Stimulated activated CD4-positive, alpha-beta T cell treated with anti-CD3 and anti-CD28 coated beads, Interleukin-1b, Interleukin-23, amount 100 ng/mL, for 24 hours (primary cell): Measurements from ENCODE around the gene MAMLD1.
"Not testable (repeated sequence)": the region's sequence is repeated elsewhere in the genome, so short reads cannot be mapped to it uniquely, and the experiment has no call there.

ENCODE experiments used
- DNase-seq, 4 experiments: peaks; one replicate each; pipeline ENCODE4 v3.0.0-alpha.2; 2020; ENCODE audit warnings: low read depth in 4 of 4, low spot score in 1 of 4

Gene MAMLD1

DNA sequence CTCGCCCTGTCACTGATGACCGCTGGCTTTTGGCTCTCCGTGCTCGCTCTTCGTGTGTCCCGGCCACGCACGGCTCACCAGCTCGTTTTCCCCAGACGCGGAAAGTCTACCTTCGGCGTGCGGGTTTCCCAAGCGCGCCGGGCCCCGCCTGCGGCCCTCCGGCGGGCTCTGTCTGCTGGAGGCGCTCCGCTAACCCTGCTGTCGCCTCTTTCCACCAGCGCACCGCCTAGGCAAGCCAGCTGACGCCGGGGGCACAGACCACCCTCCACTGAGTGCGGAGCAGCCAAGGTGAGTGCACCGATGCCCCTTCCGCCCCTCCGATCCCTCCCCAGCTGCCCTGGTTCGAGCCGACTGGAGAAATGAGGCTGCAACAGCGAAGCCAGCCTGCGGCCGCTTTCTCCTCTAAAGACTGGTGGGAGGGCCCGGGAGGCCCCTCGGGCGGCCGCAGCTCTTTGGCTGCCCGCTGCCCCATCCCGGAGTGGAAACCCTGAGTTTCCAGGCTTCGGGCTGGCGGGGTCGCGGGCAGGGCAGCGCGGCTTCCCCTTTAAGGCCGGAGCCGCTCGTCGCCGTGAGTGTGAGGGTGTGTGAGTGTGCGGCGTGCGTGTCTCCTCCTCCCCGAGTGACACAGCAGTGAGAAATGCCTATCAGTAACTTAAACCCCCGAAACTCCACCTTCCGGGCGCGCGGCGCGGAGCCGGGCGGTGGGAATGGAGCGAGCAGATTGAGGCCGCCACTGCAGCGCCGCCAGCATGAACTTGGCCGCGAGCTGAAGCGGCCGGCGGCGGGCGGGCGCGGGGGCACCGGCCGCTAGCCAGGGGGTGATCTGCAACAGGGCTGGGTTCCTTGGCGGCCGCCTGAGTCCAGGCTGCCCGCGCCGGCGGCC is at the start of gene MAMLD1:
Gene MAMLD1 (plus strand): TSS at position 719 of the 883 bp plus-strand sequence. CDS start 82,200 bp downstream, outside the sequence.
- DNase-seq, result no peak

- DNase-seq, result no peak
Observed at GRCh38 chrX:150313514-150313913, 49.6 kb upstream of the MAMLD1 start.

- DNase-seq, result no peak
Observed at GRCh38 chrX:150314186-150314585, 48.9 kb upstream of the MAMLD1 start.

DNA sequence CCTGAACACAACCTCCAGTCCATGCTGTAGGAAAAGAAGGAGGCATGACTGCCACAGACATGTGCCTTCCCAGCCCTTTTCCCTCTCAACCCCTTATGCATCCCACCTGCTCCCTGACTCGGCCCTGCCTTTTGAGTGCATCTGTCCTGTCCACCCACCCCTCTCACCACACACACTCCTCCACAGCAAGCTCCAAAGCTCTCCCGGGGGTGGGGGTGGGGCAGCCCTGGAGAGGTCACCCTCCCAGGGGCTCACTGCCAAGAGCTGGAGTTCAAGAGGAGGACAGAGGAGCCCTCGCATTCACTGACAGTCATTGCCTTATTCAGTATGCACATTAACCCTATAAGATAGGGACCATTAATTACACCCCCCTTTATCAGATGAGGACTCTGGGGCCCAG is 46.6 kb upstream of the MAMLD1 start:
- no peak for DNase-seq

- DNase-seq, result no peak
Observed at GRCh38 chrX:150323020-150323419, 40.1 kb upstream of the MAMLD1 start.

- DNase-seq, result no peak
Observed at GRCh38 chrX:150324035-150324728, 38.9 kb upstream of the MAMLD1 start.

DNA sequence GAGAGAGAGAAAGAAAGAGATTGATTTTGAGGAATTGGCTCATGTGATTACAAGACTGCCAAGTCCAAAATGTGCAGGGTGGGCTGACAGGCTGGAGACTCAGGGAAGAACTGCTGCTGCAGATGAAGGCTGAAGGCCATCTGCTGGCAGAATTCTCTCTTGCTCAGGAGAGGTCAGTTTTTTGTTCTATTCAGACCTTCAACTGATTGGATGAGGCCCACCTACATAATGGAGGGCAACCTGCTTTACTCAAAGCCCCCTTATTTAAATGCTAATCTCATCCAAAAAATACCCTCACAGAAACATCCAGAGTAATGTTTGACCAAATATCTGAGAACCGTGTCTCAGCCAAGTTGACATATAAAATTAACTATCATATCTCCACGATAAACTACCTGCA is 38.2 kb upstream of the MAMLD1 start:
- no peak for DNase-seq

- no peak for DNase-seq
Observed at GRCh38 chrX:150326541-150327247, 36.4 kb upstream of the MAMLD1 start.

DNA sequence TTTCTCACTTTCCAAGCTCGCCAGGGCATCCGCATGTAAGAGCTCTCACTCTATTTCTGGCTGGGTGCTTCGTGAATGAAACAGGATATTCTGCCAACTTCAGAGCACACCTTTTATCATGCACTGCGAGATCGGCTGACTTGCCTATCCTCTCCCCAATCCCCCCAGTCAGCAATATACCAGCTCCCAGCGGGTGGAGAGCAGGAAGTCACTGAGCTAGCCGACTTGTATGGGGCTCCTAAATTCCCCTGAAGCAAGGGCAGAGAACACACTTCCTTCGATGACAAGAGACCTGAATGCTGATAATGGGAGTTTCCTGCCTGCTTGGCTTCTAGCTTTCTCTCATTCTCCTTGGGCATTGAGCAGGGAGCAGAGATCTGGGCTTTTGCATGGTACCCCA is 33.8 kb upstream of the MAMLD1 start:
- DNase-seq, result no peak

DNA sequence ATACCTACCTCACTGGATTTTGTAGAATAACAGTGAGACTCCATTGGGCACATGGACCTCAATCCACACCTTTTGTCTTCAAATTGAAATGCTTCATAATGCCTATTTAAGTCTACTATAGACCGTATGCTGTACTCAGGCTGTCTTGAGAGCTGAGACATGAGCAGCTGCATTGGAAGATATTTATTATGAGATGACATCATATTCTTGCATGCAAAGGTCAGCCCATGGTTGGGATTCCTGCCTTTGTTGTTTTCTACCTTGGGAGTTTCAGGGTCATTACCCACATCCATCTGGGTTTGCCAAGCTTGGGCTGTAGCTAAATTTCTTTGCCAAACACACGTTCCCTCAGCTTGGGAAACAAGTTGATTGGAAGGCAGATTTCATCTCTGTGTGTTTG is 33.2 kb upstream of the MAMLD1 start:
- no peak for DNase-seq

- no peak for DNase-seq
Observed at GRCh38 chrX:150332023-150332422, 31.1 kb upstream of the MAMLD1 start.

DNA sequence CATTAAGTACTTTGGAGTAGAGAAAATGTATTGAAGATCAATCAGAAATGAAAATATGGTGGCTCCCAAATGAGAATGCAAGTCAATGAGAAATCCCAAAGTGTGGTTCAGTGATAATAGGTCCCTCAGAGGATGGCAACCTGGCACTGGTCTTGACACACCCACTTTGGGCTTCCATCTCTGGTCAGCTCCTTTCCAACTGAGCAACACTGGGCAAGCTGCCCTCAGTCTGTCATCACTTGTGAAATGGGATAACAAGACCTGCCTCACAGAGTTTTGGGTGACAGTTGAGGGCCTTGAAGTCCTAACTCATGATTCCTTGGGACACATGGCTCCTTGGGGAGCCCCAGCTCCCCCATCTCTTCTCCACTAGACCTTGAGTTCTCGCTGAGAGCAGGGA is 29.0 kb upstream of the MAMLD1 start:
- no peak for DNase-seq

DNA sequence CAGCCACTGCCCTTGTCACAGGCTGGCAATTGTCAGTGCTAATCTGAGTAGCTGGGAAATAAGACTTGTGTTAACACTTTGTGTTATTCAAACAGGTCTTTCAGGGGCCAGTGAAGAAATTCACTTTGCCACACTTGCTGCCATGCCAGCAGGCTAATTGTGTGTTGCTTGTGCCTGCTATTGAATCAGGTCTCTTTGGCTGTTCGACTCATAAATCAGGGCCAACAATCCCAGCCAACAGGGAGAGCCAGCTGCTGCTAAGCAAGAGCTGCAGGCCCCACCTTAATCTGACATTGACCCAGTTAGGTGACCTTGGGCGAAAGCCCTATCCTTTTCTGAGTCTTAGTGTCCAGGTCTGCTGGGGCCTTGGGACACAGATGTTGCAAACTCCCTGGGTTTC is 28.1 kb upstream of the MAMLD1 start:
- no peak for DNase-seq

DNA sequence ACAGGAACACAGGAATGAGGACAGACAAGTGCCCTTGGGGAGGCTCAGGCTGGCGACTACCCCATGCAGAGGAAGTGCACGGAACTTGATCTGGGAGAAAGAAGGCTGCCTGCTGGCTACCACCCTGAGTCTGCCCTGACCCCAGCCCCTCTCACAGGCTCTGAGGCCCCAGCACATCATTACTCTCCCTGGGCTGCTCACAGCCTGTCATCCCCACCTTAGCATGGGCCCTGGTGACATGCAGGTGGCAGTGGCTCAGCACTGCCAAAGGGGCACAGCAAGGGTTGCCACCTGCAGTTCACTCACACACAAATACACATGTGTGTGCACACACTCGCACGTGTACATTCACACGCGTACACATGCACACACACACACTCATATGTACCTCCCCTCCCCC is 26.1 kb upstream of the MAMLD1 start:
- no peak for DNase-seq

DNA sequence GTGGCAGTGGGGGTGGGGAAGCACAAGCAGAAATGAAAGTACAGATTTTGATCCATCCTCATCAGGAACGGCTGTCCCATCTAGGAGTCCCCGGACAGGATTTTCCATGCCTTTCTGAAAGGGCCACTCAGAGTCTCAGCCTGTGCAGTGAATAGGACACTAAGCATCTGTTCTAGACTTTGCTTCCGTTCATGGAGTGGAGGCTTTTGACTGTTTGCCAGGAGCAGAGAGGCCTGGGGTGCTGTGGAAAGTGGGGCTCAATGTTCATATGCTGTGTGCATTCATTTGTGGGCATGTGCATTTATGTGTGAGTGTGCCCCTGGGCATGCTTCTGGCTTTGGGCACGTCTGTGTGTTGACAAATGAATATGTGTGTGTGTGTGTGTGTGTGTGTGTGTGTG is 25.6 kb upstream of the MAMLD1 start:
- no peak for DNase-seq

- no peak for DNase-seq
Observed at GRCh38 chrX:150338615-150339014, 24.5 kb upstream of the MAMLD1 start.

DNA sequence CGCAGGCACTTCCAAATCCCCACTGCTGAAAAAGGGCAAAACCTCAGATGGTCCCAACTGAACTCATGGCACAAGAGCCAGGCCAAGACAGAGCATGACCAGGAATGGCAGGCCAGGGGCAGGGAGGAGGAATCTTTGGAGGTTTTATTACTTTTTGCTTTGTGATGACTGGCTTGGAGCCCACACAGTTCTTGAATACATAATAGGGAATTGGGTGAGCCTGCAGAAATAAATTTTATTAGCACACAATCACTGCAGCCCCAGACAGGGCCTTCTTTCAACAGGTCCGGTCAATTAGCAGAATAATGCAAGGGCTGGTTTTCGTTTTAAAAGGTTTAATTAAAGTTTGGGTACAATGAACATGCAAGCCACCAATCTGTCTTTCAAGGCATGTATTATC is 23.4 kb upstream of the MAMLD1 start:
- no peak for DNase-seq

- not testable (repeated sequence) for DNase-seq
Observed at GRCh38 chrX:150340326-150340725, 22.8 kb upstream of the MAMLD1 start.

- no peak for DNase-seq
Observed at GRCh38 chrX:150347471-150347870, 15.6 kb upstream of the MAMLD1 start.

DNA sequence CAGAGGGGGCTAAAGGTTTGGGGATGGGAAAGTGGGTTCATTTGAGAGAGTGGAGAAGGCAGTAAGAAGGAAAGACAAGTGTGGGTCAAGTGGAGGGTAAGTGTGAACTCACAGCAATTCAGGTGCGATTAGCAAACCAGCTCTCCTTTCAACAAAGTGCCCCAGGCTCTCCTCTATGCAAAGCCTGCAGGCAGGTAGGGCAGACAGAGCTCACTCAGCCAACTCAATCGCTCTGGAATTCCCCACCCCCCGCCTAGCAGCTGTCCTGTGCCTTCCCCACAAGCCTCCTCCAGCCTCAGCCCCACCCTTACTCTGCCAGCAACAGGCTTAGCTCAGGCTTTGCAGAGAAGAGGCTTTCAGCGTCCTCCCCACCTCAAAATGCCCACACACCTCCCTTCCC is 14.8 kb upstream of the MAMLD1 start:
- no peak for DNase-seq

DNA sequence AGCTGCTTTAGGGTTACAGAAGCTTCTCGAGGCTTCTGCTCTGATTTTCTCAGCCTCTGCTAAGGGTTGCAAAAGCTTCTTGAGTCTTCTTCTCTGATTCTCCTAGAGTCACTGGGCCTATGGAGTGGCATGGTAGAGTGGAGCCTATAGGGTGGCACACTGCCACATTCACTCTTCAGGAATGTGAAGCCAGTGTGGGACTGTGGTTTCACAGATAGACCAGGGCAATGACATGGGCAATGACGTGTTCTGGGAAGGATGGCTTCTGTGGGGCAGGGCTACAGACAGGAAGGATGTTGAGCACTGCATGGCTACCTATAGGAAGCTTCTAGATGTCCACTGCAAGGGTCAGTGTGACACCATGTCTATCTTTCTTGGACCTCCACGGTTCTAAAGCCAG is 11.0 kb upstream of the MAMLD1 start:
- no peak for DNase-seq

DNA sequence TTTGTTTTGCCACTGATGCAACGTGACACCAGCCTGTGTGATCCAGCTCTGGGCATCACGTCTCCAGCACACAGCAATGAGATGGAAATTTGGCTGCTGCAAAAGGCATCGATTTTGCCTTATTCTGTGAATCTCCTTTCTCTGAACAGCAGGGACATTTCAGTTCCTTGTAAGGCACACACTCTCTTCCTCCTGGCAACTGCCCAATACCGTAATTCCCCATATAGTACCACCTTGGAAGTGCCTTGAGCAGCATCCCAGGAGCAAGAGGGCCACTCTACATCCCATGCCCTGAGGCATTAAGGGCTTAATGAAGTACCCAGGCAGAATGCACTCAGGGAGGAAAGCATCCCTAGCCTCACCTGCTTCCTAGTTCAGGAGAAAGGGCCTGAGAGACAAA is 10.5 kb upstream of the MAMLD1 start:
- no peak for DNase-seq
